GM18507 (cell line): ENCODE data around the gene CACNA1D.

Experiments used
- DNase-seq: peaks from one replicate; pipeline ENCODE4 v3.0.0; 2011; ENCODE audit warnings: low read depth; ENCODE audit not compliant: insufficient read length; ENCODE audit errors: extremely low spot score
- FAIRE-seq: peaks from 2 replicates; lab custom pipeline; 2011; peaks lifted over from hg19 to GRCh38; lab: Jason Lieb, UNC

Gene CACNA1D

GRCh38 chr3:53820756-53821580, 326.6 kb downstream of the CACNA1D start:
- no peak for DNase-seq
- no peak for FAIRE-seq

- no peak for FAIRE-seq
- DNase-seq, result no peak
These were observed 327.3 kb downstream of the CACNA1D start for GRCh38 chr3:53821631-53822121.

- FAIRE-seq (no peak), DNase-seq (no peak)
These were observed 327.9 kb downstream of the CACNA1D start for GRCh38 chr3:53822331-53822741.

GRCh38 chr3:53823026-53823955, 328.9 kb downstream of the CACNA1D start:
- FAIRE-seq (no peak), DNase-seq (no peak)

- FAIRE-seq (no peak), DNase-seq (no peak)
These were observed 329.7 kb downstream of the CACNA1D start for GRCh38 chr3:53823956-53824657.

GRCh38 chr3:53824795-53825194, 330.4 kb downstream of the CACNA1D start:
- FAIRE-seq (no peak), DNase-seq (no peak)

GRCh38 chr3:53826048-53826447, 331.6 kb downstream of the CACNA1D start:
- FAIRE-seq, result peak; percentile 26

GRCh38 chr3:53828581-53828980, 334.2 kb downstream of the CACNA1D start:
- DNase-seq, result no peak
- FAIRE-seq, result no peak

More at GRCh38 chr3:53826048-53826447, 331.6 kb downstream of the CACNA1D start:
- no peak for DNase-seq

GRCh38 chr3:53829605-53830004, 335.2 kb downstream of the CACNA1D start:
- no peak for FAIRE-seq
- no peak for DNase-seq

GRCh38 chr3:53830944-53831343, 336.5 kb downstream of the CACNA1D start:
- DNase-seq, result no peak
- no peak for FAIRE-seq

GRCh38 chr3:53833053-53833645, 338.7 kb downstream of the CACNA1D start:
- FAIRE-seq, result no peak

GRCh38 chr3:53833700-53834099, 339.3 kb downstream of the CACNA1D start:
- FAIRE-seq (no peak), DNase-seq (no peak)

More at GRCh38 chr3:53833053-53833645, 338.7 kb downstream of the CACNA1D start:
- no peak for DNase-seq

- FAIRE-seq, result no peak
- DNase-seq, result no peak
These were observed 340.2 kb downstream of the CACNA1D start for GRCh38 chr3:53834429-53835095.

GRCh38 chr3:53835257-53835656, 340.8 kb downstream of the CACNA1D start:
- DNase-seq (no peak), FAIRE-seq (no peak)

- FAIRE-seq (no peak), DNase-seq (no peak)
These were observed 341.9 kb downstream of the CACNA1D start for GRCh38 chr3:53836084-53836872.

GRCh38 chr3:53837331-53837730, 342.9 kb downstream of the CACNA1D start:
- no peak for DNase-seq
- no peak for FAIRE-seq

GRCh38 chr3:53841296-53841695, 346.9 kb downstream of the CACNA1D start:
- FAIRE-seq (peak; percentile 9), DNase-seq (no peak)
